ENCODE results near the gene EDDM13.
"Not testable (repeated sequence)": the region's sequence is repeated elsewhere in the genome, so short reads cannot be mapped to it uniquely, and the experiment has no call there.

Gene EDDM13

DNA sequence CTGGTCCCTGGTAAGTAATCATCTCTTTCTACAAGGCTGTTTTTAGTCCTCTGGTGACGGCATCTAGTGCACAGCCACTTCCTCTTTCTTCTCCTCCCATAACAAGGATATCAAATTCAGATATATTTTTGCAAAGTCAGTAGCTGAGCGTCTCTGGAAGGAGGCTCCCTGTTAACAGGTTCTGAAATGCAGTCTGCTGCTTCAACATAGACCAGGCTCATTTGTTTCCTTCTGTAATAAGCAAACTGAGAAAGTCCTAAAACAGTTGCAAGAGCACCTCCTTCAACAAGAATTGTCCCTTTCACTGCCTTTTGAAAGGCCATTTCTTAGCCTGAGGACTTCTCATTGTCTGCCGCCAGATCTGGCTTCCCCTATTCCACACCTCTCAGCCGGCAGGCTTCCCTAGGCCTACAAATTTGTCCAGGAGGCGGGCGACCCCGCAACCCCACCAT lies 49.5 kb downstream of the EDDM13 start:
- no peak for DNase-seq

DNA sequence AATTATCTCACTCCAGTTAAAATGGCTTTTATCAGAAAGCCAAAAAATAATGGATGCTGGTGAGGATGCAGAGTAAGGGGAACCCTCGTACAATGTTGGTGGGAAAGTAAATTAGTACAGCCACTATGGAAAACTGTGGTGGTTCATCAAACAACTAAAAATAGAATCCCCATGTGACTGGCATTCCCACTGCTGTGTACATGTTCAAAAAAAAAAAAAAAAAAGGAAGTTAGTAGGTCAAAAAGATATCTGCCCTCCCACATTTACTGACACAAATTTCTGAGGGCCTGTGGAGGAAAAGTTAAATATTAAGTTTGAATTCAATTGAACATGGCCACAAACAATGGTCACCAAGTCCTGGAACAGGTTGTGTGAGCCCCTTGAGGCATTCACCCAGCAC lies 51.9 kb downstream of the EDDM13 start:
- DNase-seq: no peak

DNA sequence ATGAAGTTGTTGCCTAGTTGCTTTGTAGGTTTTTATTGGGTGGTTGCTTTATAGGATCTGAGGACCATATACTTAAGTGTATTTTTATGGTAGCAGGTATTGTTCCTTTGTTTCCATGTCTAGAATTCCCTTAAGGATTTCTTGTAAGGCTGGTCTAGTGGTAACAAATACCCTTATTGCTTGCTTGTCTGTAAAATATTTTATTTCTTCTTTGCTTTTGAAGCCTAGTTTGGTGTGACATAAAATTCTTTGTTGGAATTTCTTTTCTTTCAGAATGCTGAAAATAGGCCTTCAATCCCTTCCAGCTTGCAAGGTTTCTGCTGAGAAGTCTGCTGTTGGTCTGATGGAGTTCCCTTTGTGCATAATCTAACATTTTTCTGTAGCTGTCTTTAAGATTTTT lies 60.1 kb downstream of the EDDM13 start:
- no peak for DNase-seq

DNA sequence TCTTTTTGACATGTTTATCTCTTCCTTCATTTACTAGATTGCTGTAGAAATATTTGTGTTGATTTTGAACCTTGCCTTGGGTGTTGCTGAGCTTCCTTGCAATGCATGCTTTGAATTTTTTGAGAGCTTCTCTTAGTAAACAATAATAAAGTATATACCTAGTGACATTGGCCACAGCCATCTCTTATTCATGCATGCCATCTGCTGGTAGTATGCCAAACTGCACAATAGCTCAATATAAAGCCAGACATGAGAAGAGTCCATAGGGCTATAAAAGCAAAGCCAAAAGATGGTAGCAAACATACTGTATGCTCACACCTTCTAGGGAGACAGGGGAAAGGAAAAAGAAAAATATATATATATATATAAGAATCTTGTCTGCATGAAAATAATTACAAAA lies 61.0 kb downstream of the EDDM13 start:
- DNase-seq: no peak

DNA sequence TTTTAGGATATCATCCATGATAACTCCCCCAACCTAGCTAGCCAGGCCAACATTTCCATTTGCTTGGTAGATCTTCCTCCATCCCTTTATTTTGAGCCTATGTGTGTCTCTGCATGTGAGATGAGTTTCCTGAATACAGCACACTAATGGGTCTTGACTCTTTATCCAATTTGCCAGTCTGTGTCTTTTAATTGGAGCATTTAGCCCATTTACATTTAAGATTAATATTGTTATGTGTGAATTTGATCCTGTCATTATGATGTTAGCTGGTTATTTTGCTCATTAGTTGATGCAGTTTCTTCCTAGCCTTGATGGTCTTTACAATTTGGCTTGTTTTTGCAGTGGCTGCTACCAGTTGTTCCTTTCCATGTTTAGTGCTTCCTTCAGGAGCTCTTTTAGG lies 62.8 kb downstream of the EDDM13 start:
- DNase-seq: not testable (repeated sequence)

DNA sequence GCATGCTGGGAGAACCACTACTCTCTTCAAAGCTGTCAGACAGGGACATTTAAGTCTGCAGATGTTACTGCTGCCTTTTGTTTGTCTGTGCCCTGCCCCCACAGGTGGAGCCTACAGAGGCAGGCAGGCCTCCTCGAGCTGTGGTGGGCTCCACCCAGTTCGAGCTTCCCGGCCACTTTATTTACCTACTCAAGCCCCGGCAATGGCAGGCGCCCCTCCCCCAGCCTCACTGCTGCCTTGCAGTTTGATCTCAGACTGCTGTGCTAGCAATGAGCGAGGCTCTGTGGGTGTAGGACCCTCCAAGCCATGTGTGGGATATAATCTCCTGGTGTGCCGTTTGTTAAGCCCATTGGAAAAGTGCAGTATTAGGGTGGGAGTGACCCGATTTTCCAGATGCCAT lies 64.5 kb downstream of the EDDM13 start:
- not testable (repeated sequence) for DNase-seq

DNA sequence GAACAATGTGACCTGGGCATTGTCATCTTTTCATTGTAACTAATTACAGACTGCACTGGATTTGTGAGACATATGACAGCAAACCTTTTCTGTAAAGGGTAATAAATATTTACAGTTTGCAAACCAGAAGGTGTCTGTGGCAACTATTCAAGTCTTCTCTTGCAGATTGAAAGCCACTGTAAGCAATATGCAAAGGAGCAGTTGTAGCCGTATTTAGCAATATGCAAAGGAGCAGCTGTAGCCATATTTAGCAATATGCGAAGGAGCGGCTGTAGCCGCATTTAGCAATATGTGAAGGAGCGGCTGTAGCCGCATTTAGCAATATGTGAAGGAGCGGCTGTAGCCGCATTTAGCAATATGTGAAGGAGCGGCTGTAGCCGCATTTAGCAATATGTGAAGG lies 66.5 kb downstream of the EDDM13 start:
- not testable (repeated sequence) for DNase-seq

DNA sequence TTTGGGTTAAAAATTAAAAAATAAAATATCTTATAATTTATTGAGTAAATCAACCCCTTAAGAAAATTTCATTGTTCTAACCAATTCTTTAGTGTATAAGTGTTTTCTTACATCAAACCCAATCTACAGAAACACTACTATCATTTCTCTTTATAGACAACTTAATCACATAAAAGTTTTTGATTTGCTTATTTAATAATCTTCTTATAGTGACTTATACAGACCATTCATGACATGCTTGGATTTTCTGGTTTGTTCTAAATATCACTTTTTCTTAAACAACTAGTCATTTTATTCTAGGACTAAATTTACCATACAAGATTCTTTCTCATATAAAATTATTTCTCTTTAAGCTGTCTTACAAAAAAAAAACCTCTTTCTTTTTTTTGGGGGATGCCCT lies 69.4 kb downstream of the EDDM13 start:
- DNase-seq: no peak

DNA sequence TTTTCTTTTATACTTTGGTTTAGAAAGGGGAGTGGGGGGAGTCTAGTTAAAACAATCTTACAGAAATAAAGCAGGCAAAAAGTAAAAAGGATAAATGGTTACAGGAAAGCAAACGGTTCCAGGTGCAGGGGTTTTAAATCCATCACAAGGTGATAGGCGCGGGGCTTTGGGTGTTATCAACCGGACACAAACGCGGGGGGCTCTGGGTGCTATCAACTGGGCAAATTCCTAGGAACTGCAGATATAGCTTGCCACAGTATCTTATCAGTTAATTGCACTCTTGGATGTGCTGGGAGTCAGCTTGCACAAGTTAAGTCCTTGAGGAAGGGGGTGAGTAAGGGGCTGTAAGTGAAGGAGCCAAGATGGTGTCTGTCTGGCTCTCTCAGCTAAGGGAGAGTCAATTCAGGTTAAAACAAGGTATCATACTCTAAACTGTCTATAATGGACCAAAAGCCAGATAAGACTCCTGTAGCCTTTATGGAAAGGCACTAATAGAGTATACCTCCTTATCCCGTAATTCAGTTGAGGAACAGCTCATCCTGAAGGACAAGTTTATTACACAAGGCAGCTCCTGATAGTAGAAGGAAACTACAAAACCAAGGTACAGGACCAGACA lies 74.7 kb downstream of the EDDM13 start:
- no peak for DNase-seq

DNA sequence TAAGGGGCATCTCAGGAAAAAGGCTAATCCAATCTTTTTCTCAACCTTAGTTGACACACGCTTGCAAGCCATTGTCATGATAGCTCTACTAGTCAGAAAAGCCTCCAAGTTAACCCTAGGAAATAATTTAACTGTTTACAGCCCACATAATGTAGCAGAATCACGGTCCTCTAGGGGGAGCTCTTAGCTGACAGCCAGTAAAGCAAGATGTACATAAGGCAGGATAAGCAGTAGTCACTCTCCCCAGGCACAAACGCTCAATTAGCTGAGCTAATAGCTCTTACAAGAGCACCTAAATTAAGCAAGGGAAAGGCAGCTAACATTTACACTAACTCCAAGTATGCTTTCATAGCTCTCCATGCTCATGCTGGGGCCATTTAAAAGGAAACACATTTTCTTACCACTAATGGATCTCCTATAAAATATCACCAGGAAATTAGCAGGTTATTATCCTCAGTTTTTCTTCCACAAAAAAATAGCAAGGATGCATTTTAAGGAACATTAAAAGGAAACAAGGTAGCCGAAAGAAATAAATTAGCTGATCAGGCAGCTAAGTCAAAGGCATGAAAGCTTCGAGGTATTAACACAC lies 75.8 kb downstream of the EDDM13 start:
- DNase-seq: no peak

DNA sequence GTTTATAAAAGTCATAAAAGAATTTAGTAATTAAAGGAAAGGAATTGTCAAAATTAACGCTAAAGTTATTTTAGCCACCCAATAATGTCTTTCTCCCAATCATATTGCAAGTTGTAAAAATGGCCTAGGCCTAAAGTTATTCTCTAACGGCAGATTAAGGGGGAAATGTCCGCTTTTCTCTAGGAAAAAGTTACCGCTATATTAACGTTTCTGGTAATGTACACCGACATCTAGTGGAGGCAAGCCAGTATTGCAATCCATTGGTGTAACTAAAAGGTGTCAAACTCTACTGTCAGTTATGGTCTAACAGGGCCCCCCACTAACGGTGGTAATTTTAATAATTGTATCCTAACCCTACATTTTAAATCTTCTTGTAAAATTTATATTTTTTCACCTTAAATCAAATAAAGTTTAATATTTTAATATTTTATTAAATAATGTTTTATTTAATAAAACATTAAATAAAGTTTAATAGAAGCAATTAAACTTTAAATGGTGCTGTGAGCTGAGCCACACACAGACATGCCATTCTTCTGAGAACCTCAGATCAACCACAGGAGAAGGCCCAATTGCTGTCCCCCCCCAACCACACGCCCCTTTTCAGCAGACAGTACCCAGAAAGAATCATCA lies 78.0 kb downstream of the EDDM13 start:
- DNase-seq: peak; percentile 19

DNA sequence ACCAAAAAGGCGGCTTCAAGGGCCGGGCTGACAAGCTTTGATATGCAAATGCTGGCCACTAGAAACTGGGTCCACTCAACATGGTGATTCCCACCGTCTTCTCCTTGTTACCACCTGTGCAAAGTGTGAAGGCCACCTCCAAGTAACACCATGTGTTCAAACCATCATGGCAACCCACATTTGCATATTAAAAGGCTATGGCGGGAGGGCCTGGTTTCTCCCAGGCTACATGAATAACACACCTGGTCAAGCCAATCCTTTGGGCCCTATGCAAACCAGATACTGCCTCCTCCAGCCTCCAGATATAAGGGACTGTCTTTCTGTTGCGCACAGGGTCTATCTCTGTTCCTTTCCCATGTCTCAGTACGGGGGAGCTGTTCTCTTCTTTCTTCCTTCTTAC lies 78.7 kb downstream of the EDDM13 start:
- no peak for DNase-seq

DNA sequence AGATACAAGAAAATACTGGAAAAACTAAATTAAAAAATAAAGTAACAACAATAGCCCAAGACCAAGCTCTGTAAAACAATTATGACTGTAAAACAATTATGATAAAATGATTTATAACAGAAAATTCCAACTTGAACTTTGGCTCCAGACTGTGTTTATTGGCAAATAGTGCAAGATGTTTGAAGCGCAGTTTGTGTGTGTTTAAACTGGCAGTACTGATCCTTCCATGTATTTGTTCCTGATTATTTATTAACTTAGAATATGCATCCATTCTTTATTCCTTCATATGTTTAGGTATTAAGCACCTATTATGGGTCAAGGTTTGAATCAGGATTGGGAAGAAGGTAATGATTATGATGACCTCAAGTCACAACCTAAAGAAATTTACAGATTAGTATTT lies 83.0 kb downstream of the EDDM13 start:
- no peak for DNase-seq

DNA sequence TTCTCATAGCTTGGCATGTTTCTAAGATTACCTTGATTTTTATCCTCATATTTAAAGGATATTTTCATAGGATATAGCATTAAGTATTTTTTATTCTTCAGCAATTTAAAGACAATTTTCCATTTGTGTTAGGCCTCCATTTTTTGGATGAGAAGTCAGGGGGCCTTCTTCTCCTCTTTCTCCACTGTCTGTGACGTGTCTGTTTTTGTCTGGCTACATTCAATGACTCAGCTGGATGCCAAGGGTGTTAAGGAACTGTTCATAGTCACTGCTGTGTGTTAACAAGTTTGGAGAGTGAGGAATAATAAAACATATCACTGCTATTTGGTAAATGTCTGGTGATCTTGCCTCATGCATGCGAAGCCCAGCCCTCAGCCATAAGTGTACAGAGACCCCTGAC lies 84.4 kb downstream of the EDDM13 start:
- DNase-seq: no peak
